HEK293 (cell line): ENCODE results near the gene DAZAP1.

Experiments
- FEZF1 ChIP-seq: fragments of 450-650 bp; formaldehyde crosslinking; IDR thresholded peaks from 2 replicates; pipeline ENCODE4 v1.5.1; 2016; ENCODE audit warnings: missing biosample characterization, missing genetic modification characterization
- KLF17 ChIP-seq: fragments of 450-650 bp; formaldehyde crosslinking; IDR thresholded peaks from 2 replicates; pipeline ENCODE4 v1.5.1; 2016; ENCODE audit warnings: missing biosample characterization, missing genetic modification characterization
- PATZ1 ChIP-seq: fragments of 450-650 bp; formaldehyde crosslinking; IDR thresholded peaks from 2 replicates; pipeline ENCODE4 v1.5.1; 2016; ENCODE audit warnings: missing biosample characterization, missing genetic modification characterization
- ZNF274 ChIP-seq, 2 experiments: fragments of 200-500 bp in 1 of 2; fragments of 450-650 bp in 1 of 2; sonication (Bioruptor generic) in 1 of 2; formaldehyde crosslinking in 1 of 2; IDR thresholded peaks; 2 replicates each; pipeline versions ENCODE4 v1.5.1 to v1.6.1; 2014 to 2016; ENCODE audit warnings: borderline replicate concordance in 1 of 2, inconsistent platforms in 1 of 2, low read length in 1 of 2, missing biosample characterization in 1 of 2, missing genetic modification characterization in 1 of 2
- ZNF350 ChIP-seq: fragments of 450-650 bp; formaldehyde crosslinking; IDR thresholded peaks from 2 replicates; pipeline ENCODE4 v1.5.0; 2017; ENCODE audit warnings: missing biosample characterization, mild to moderate bottlenecking, missing genetic modification characterization
- ZNF426 ChIP-seq: fragments of 450-650 bp; formaldehyde crosslinking; IDR thresholded peaks from 2 replicates; pipeline ENCODE4 v1.5.1; 2017; ENCODE audit warnings: missing biosample characterization, missing genetic modification characterization, mild to moderate bottlenecking, inconsistent platforms, moderate library complexity
- ZNF473 ChIP-seq: fragments of 450-650 bp; formaldehyde crosslinking; IDR thresholded peaks from 2 replicates; pipeline ENCODE4 v1.5.1; 2017; ENCODE audit warnings: missing biosample characterization, missing genetic modification characterization
- ZNF561 ChIP-seq: fragments of 450-650 bp; IDR thresholded peaks from 2 replicates; pipeline ENCODE4 v1.5.1; 2018; ENCODE audit warnings: missing biosample characterization, missing genetic modification characterization, borderline replicate concordance
- ZNF596 ChIP-seq: fragments of 450-650 bp; IDR thresholded peaks from 2 replicates; pipeline ENCODE4 v1.5.0; 2018; ENCODE audit warnings: missing biosample characterization, mild to moderate bottlenecking, missing genetic modification characterization, moderate library complexity
- ZNF600 ChIP-seq: fragments of 450-650 bp; formaldehyde crosslinking; IDR thresholded peaks from 2 replicates; pipeline ENCODE4 v1.5.1; 2016; ENCODE audit warnings: missing biosample characterization, missing genetic modification characterization
- ZNF610 ChIP-seq: fragments of 450-650 bp; formaldehyde crosslinking; IDR thresholded peaks from 2 replicates; pipeline ENCODE4 v1.5.1; 2016; ENCODE audit warnings: missing biosample characterization, missing genetic modification characterization, borderline replicate concordance
- ZNF658 ChIP-seq: fragments of 450-650 bp; formaldehyde crosslinking; IDR thresholded peaks from 2 replicates; pipeline ENCODE4; 2016; ENCODE audit warnings: missing biosample characterization, missing genetic modification characterization
- ZNF707 ChIP-seq: fragments of 450-650 bp; formaldehyde crosslinking; IDR thresholded peaks from 2 replicates; pipeline ENCODE4 v1.5.1; 2016; ENCODE audit warnings: missing biosample characterization, missing genetic modification characterization
- TF ChIP-seq, protein P1 (sequence below): fragments of 450-650 bp; formaldehyde crosslinking; IDR thresholded peaks from 2 replicates; pipeline ENCODE4 v1.5.1; 2016; ENCODE audit warnings: missing biosample characterization, missing genetic modification characterization
- TF ChIP-seq, protein P2 (sequence below): fragments of 450-650 bp; formaldehyde crosslinking; IDR thresholded peaks from 2 replicates; pipeline ENCODE4 v1.5.1; 2016; ENCODE audit warnings: missing biosample characterization, missing genetic modification characterization
- TF ChIP-seq, protein P3 (sequence below): fragments of 450-650 bp; formaldehyde crosslinking; IDR thresholded peaks from 2 replicates; pipeline ENCODE4 v1.5.1; 2016; ENCODE audit warnings: missing biosample characterization, missing genetic modification characterization, borderline replicate concordance

Gene DAZAP1

DNA sequence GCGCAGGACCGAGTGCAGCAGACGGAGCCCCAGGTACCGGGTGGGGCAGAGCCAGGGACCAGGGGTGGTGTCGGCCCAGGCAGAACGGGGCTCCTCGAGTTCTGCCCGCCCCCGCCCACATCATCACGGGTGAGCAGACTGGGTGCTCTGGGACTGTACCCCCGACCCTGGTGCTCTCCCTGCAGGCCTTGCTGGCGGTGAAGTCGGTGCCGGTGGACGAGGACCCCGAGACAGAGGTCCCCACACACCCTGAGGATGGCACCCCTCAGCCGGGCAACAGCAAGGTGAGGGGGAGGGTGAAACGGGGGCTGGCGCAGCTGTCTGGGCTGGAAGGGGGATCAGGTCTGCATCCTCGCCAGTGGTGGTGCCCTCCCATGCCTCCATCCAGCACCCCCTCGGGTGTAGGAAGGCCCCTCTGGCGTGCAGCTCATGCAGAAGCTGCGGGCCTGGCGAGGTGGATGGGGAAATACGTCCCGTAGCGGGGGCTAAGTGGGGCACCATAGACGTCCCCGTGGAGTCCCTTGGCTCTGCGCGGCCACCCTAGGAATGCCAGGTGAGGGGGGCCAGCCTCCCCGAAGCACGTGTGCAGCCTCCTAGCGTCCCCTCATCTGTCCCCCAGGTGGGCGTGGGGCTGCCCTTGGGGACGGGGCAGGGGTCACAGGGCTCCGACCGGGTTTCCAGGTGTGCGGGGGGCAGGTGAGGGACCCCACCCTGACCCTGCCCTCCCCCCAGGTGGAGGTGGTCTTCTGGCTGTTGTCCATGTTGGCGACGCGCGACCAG, 48.9 kb downstream of the DAZAP1 start (continued):
- TF ChIP-seq, protein P1, sequence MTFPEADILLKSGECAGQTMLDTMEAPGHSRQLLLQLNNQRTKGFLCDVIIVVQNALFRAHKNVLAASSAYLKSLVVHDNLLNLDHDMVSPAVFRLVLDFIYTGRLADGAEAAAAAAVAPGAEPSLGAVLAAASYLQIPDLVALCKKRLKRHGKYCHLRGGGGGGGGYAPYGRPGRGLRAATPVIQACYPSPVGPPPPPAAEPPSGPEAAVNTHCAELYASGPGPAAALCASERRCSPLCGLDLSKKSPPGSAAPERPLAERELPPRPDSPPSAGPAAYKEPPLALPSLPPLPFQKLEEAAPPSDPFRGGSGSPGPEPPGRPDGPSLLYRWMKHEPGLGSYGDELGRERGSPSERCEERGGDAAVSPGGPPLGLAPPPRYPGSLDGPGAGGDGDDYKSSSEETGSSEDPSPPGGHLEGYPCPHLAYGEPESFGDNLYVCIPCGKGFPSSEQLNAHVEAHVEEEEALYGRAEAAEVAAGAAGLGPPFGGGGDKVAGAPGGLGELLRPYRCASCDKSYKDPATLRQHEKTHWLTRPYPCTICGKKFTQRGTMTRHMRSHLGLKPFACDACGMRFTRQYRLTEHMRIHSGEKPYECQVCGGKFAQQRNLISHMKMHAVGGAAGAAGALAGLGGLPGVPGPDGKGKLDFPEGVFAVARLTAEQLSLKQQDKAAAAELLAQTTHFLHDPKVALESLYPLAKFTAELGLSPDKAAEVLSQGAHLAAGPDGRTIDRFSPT = peak; percentile 58
- TF ChIP-seq, protein P2, sequence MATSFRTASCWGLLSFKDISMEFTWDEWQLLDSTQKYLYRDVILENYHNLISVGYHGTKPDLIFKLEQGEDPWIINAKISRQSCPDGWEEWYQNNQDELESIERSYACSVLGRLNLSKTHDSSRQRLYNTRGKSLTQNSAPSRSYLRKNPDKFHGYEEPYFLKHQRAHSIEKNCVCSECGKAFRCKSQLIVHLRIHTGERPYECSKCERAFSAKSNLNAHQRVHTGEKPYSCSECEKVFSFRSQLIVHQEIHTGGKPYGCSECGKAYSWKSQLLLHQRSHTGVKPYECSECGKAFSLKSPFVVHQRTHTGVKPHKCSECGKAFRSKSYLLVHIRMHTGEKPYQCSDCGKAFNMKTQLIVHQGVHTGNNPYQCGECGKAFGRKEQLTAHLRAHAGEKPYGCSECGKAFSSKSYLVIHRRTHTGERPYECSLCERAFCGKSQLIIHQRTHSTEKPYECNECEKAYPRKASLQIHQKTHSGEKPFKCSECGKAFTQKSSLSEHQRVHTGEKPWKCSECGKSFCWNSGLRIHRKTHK = no peak
- TF ChIP-seq ZNF600 = no peak; the same call in 1 of the 2 replicates
- TF ChIP-seq ZNF596 (tag by site-specific recombination) = no peak
- TF ChIP-seq ZNF658 = no peak
- TF ChIP-seq ZNF473 = no peak
- TF ChIP-seq ZNF426 (tag by site-specific recombination) = no peak
- TF ChIP-seq ZNF610 = no peak
- TF ChIP-seq, protein P3, sequence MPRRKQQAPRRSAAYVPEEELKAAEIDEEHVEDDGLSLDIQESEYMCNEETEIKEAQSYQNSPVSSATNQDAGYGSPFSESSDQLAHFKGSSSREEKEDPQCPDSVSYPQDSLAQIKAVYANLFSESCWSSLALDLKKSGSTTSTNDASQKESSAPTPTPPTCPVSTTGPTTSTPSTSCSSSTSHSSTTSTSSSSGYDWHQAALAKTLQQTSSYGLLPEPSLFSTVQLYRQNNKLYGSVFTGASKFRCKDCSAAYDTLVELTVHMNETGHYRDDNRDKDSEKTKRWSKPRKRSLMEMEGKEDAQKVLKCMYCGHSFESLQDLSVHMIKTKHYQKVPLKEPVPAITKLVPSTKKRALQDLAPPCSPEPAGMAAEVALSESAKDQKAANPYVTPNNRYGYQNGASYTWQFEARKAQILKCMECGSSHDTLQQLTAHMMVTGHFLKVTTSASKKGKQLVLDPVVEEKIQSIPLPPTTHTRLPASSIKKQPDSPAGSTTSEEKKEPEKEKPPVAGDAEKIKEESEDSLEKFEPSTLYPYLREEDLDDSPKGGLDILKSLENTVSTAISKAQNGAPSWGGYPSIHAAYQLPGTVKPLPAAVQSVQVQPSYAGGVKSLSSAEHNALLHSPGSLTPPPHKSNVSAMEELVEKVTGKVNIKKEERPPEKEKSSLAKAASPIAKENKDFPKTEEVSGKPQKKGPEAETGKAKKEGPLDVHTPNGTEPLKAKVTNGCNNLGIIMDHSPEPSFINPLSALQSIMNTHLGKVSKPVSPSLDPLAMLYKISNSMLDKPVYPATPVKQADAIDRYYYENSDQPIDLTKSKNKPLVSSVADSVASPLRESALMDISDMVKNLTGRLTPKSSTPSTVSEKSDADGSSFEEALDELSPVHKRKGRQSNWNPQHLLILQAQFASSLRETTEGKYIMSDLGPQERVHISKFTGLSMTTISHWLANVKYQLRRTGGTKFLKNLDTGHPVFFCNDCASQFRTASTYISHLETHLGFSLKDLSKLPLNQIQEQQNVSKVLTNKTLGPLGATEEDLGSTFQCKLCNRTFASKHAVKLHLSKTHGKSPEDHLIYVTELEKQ (tag by site-specific recombination) = no peak
- no peak for TF ChIP-seq ZNF707
- TF ChIP-seq FEZF1 (tag by site-specific recombination) = no peak
- TF ChIP-seq ZNF274 (IDR thresholded peaks at IDR 0.05; ENCODE audit: low read length) = no peak
- no peak for TF ChIP-seq ZNF274 (tag by site-specific recombination; IDR thresholded peaks at IDR 0.05; ENCODE audit: borderline replicate concordance)
- TF ChIP-seq ZNF350 = no peak
- 0 out of 2 replicates have a peak, but pooled peaks have one; percentile 26 for TF ChIP-seq KLF17 (tag by site-specific recombination)
- no peak for TF ChIP-seq PATZ1 (tag by site-specific recombination)
- TF ChIP-seq ZNF561 (tag by site-specific recombination) = no peak
- TF ChIP-seq, all 188 proteins: peak for 6
